Astrocyte of the spinal cord (primary cell): ENCODE measurements around the gene RAB4A.

Source experiments
- DNase-seq: peaks from one replicate; pipeline ENCODE4 v3.0.0; 2011; ENCODE audit warnings: low read depth, low spot score
- H3K4me3 ChIP-seq: 2 replicates; pipeline ENCODE4 v1.5.1; 2011; ENCODE audit warnings: low read depth, mild to moderate bottlenecking, low read length, moderate library complexity
- in situ Hi-C: cut with HindIII; loops from 2 replicates; pipeline ENCODE4 v1.10.0; 2017; ENCODE audit warnings: low sequenced_read_pairs
- TF ChIP-seq, protein P1 (sequence below): IDR thresholded peaks from 2 replicates; pipeline ENCODE4 v1.5.1; 2012; ENCODE audit warnings: low read depth, mild to moderate bottlenecking, low read length, inconsistent platforms

RAB4A gene

DNA sequence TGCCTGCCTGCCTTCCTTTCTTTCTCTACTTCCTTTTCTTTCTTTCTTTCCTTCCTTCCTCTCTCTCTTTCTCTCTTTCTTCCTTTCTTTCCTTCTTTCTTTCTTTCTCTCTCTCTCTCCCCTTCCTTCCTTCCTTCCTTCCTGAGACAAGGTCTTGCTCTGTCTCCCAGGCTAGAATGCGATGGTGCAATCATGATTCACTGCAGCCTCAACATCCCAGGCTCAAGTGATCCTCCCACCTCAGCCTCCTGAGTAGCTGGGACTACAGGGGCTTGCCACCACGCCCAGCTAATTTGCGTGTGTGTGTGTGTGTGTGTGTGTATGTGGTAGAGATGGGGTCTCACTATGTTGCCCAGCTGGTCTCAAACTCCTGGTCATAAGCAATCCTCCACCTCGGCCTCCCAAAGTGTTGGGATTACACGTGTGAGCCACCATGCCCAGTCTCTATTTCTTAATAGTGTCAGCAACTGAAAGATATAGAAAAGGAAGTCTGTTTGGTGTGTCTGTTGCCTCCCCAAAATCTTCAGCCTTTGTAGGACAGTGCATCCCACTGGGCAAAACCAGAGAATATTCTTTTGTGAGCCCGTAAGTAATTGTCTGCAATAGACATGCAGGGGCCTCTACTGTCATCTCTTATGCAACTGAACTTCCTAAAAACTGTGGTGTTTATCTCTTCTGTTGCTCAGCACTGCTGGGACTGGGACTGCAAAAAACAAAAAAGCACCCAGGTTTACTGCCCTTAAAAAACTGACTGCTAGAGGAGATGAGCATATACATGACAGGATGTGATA is 20.9 kb upstream of the RAB4A start:
- TF ChIP-seq, protein P1, sequence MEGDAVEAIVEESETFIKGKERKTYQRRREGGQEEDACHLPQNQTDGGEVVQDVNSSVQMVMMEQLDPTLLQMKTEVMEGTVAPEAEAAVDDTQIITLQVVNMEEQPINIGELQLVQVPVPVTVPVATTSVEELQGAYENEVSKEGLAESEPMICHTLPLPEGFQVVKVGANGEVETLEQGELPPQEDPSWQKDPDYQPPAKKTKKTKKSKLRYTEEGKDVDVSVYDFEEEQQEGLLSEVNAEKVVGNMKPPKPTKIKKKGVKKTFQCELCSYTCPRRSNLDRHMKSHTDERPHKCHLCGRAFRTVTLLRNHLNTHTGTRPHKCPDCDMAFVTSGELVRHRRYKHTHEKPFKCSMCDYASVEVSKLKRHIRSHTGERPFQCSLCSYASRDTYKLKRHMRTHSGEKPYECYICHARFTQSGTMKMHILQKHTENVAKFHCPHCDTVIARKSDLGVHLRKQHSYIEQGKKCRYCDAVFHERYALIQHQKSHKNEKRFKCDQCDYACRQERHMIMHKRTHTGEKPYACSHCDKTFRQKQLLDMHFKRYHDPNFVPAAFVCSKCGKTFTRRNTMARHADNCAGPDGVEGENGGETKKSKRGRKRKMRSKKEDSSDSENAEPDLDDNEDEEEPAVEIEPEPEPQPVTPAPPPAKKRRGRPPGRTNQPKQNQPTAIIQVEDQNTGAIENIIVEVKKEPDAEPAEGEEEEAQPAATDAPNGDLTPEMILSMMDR = no peak
- in situ Hi-C loops = no loop called here
- H3K4me3 ChIP-seq = no peak overlapping the region
- no peak for DNase-seq

DNA sequence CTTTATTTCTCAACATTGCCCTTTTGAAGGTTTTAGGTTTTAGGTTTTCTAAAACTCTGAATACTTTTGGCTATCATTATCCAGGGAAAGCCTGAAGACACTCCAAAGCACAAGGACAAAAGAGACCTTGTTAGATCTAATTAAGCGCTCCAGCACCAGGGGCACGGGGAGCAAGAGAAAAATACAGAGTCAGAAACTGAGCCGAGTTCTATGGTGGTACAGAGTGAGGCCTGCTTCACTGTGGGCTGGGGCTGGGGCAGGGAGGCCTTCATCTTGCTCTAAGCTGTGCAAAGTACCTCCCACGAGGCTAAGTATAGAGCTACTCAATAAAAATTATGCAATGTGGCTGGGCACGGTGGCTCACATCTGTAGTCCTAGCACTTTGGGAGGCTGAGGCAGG is 19.7 kb upstream of the RAB4A start:
- DNase-seq = no peak
- no peak overlapping the region for H3K4me3 ChIP-seq
- in situ Hi-C loops = no loop called here
- TF ChIP-seq, protein P1 = no peak

DNA sequence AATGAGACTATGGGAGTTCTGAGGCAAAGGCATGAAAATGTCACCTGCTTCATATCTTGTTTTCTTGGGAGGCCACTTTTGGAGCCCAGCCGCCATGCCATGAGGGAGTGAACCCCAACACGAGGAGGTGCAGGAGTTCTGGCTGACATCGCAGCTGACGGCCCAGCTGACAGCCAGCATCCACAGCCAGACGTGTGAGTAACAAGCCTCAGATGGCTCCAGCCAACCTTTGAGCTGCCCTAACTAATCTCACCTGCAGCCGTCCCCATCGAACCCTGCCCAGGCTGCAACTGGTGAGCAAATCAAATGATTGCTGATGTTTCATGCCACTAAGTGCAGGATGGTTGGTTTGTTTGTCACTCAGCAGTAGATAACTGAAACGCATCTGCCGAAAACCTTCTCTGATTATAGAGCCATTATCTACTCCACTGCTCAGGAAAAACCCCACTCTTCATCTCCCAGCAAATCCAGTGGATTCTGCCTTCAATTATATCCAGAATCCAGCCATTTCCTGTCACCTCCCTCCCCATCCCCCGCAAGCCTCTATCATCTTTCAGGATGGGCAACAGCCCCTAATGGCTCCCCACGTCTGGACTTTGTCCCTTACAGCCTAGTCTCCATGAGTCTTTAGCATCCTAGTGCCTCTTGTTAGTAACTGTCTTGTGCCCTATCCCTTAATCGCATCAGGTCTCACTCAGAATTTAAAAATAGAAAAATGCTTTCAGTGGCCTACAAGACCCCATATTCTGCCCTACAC is 18.5 kb upstream of the RAB4A start:
- no peak for DNase-seq
- no peak overlapping the region for H3K4me3 ChIP-seq
- TF ChIP-seq, protein P1 = no peak
- in situ Hi-C loops = no loop called here

DNA sequence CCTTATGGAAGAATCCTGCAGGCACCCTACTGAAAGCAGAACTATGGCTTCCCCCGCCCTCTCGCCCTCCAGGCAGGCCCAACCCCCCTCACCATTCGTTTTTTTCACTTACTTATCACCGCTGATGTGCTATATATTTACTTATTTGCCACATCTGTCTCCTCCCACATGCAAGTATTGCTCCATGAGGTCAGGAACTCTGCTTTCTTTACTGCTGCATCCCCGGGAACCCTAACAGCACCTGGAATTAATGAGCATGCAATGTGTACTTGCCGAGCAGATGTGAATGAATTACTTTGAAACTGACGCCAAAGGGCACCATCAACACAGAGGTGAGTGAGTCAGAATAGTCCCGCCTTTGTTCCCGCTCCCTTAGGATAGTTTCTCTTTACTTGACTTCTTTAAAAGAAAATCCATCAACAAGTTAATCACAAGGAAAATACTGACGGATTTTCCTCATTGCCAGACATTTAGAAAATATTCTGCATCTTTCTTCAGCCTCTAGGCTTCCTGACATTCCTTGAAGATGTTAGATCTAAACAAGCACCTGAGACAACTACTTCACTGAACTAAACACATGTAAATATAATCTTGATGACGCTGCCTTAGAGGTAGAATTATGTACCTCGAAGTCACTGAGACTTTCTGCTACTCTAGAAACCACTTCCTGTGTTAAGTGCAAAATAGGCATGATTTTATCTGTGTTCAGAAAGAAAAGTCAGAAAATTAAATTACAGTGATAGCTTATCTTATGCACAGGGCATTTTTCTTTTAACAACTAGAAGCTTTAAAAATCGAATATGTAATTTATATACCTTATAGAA is 17.5 kb upstream of the RAB4A start:
- DNase-seq = peak; percentile 47
- in situ Hi-C loops = no loop called here
- TF ChIP-seq, protein P1 = no peak
- no peak overlapping the region for H3K4me3 ChIP-seq

DNA sequence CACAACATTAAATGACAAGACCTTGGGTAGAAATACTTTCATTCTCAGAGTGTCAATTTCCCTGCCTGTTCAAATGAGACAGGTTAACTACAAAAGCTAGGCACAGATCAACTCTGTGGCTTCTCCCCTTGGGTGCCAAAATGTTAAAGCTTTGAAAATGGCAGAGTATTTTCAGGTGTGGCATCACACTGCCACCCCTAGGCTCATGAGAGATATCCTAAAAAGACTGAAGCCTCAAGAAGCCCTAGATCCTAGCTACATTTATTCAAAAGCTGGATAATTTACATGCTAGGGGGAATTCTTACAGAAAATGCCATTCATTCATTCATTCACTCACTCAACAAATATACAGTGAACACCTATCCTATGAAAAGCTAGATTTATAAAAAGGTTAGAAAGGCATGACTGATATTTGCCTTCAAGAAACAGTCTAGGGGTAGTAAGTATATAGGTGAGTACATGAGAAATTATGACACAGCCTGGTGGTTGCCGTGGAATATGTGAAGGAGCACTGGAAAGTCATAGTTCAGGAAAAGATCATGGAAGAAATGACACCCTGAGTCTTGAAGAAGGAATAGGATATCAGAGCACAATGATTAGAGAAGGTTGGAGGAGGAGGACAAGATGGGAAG is 15.9 kb upstream of the RAB4A start:
- in situ Hi-C loops = no loop called here
- TF ChIP-seq, protein P1 = peak; percentile 12
- DNase-seq = no peak
- no peak overlapping the region for H3K4me3 ChIP-seq
